HepG2 (cell line): ENCODE measurements around the gene CCND1. TPM values are rescaled to one million over a fixed set of nuclear protein-coding genes. Genes with fewer than 3 reads are reported as not detected.

Source experiments
- ATF4 ChIP-seq, 2 experiments: fragments of 450-650 bp in 1 of 2; sonication (generic) in 1 of 2; formaldehyde crosslinking; IDR thresholded peaks; 2 replicates each; pipeline versions ENCODE4 v1.5.0 to v1.8.0; 2020 to 2022; ENCODE audit warnings: mild to moderate bottlenecking in 1 of 2, missing genetic modification reagents in 1 of 2
- BRF2 ChIP-seq: sonication (generic); formaldehyde crosslinking; IDR thresholded peaks from 2 replicates; pipeline ENCODE4 v1.8.1; 2022; ENCODE audit warnings: mild to moderate bottlenecking, missing genetic modification reagents
- IRX3 ChIP-seq: sonication (generic); formaldehyde crosslinking; IDR thresholded peaks from 2 replicates; pipeline ENCODE4 v1.8.1; 2023; ENCODE audit warnings: mild to moderate bottlenecking, low read depth, missing genetic modification reagents, borderline replicate concordance
- NCOA2 ChIP-seq: sonication (generic); formaldehyde crosslinking; IDR thresholded peaks from 2 replicates; pipeline ENCODE4 v1.8.0; 2022; ENCODE audit warnings: inconsistent platforms
- NR3C1 ChIP-seq: sonication (generic); formaldehyde crosslinking; IDR thresholded peaks from 2 replicates; pipeline ENCODE4 v1.4.0; 2020; ENCODE audit warnings: missing genetic modification reagents
- SATB2 ChIP-seq: sonication (generic); formaldehyde crosslinking; IDR thresholded peaks from 2 replicates; pipeline ENCODE4 v1.5.0; 2020; ENCODE audit warnings: missing genetic modification reagents
- SNAI1 ChIP-seq: sonication (generic); formaldehyde crosslinking; IDR thresholded peaks from 2 replicates; pipeline ENCODE4 v1.5.0; 2020; ENCODE audit warnings: mild to moderate bottlenecking, missing genetic modification reagents, borderline replicate concordance
- SNRNP70 ChIP-seq: fragments of 200-400 bp; formaldehyde crosslinking; IDR thresholded peaks from 2 replicates; pipeline ENCODE4 v1.6.1; 2017; ENCODE audit warnings: mild to moderate bottlenecking, low read depth, low read length, moderate library complexity
- SYNCRIP ChIP-seq: fragments of 200-400 bp; formaldehyde crosslinking; IDR thresholded peaks from 2 replicates; pipeline ENCODE4 v1.6.1; 2018; ENCODE audit warnings: mild to moderate bottlenecking, low read depth, low read length; ENCODE audit not compliant: insufficient read depth
- ZNF451 ChIP-seq: sonication (generic); formaldehyde crosslinking; IDR thresholded peaks from 2 replicates; pipeline ENCODE4 v1.5.0; 2020; ENCODE audit warnings: mild to moderate bottlenecking, missing genetic modification reagents
- ZNF816 ChIP-seq: sonication (generic); formaldehyde crosslinking; IDR thresholded peaks from 2 replicates; pipeline ENCODE4 v1.8.0; 2022; ENCODE audit warnings: missing genetic modification reagents, mild to moderate bottlenecking, borderline replicate concordance
- ZSCAN20 ChIP-seq: sonication (generic); formaldehyde crosslinking; IDR thresholded peaks from 2 replicates; pipeline ENCODE4 v1.4.0; 2020; ENCODE audit warnings: missing genetic modification reagents, mild to moderate bottlenecking, borderline replicate concordance
- polyA plus RNA-seq, 8 experiments: library from polyadenylated mRNA; depleted of rRNA in 3 of 8; stranded (reverse) in 7 of 8; unstranded in 1 of 8; fragments of >200 nt; fragmentation: Illumina TruSeq in 4 of 8; extraction: Trizol in 4 of 8; gene quantifications; 2 replicates each; pipeline versions ENCODE4 v1.2.1 to v1.2.3, GENCODE V29; 2011 to 2016; ENCODE audit warnings: low read depth in 4 of 8, missing spikeins in 1 of 8, mixed read lengths in 1 of 8; ENCODE audit not compliant: insufficient read depth in 1 of 8
- total RNA-seq, 5 experiments: library from RNA; depleted of rRNA; stranded (reverse); fragments of >200 nt; fragmentation: Illumina TruSeq; extraction: Trizol; gene quantifications; 2 replicates each; pipeline ENCODE4 v1.2.3, GENCODE V29; 2016; ENCODE audit warnings: low read depth in 1 of 5
- TF ChIP-seq, protein P1 (sequence below): sonication (generic); formaldehyde crosslinking; conservative IDR thresholded peaks from 2 replicates; pipeline ENCODE4 v1.8.1; 2023; ENCODE audit warnings: missing genetic modification reagents

The CCND1 gene
- total and polyA plus RNA-seq, 2 of the 13 experiments (the other 11 are each of a cell fraction or from before 2014, with no cell fraction given) = 107 to 136 TPM

GRCh38 chr11:69700278-69701140 lies 59.6 kb downstream of the CCND1 start (continued):
- TF ChIP-seq, protein P1, sequence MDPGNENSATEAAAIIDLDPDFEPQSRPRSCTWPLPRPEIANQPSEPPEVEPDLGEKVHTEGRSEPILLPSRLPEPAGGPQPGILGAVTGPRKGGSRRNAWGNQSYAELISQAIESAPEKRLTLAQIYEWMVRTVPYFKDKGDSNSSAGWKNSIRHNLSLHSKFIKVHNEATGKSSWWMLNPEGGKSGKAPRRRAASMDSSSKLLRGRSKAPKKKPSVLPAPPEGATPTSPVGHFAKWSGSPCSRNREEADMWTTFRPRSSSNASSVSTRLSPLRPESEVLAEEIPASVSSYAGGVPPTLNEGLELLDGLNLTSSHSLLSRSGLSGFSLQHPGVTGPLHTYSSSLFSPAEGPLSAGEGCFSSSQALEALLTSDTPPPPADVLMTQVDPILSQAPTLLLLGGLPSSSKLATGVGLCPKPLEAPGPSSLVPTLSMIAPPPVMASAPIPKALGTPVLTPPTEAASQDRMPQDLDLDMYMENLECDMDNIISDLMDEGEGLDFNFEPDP (CRISPR knock-in tag) = no peak
- TF ChIP-seq IRX3 (no peak), NCOA2 (CRISPR knock-in tag) (peak; percentile 56), ZNF816 (CRISPR knock-in tag) (no peak), SATB2 (CRISPR knock-in tag) (no peak), BRF2 (no peak), SYNCRIP (no peak), ZNF451 (no peak), ATF4 (CRISPR knock-in tag; IDR thresholded peaks at IDR 0.05) (no peak), NR3C1 (no peak), SNAI1 (CRISPR knock-in tag) (0 out of 2 replicates have a peak, but pooled peaks have one; percentile 50), ZSCAN20 (no peak), SNRNP70 (no peak)
- TF ChIP-seq, all 625 proteins: peak for 136
